ENCODE data around the gene CDCA5. TPM values are rescaled to one million over a fixed set of nuclear protein-coding genes. Genes with fewer than 3 reads are reported as not detected.

CDCA5 gene
- total RNA-seq, 1 experiment from 2014 or later: 94.8 TPM

DNA sequence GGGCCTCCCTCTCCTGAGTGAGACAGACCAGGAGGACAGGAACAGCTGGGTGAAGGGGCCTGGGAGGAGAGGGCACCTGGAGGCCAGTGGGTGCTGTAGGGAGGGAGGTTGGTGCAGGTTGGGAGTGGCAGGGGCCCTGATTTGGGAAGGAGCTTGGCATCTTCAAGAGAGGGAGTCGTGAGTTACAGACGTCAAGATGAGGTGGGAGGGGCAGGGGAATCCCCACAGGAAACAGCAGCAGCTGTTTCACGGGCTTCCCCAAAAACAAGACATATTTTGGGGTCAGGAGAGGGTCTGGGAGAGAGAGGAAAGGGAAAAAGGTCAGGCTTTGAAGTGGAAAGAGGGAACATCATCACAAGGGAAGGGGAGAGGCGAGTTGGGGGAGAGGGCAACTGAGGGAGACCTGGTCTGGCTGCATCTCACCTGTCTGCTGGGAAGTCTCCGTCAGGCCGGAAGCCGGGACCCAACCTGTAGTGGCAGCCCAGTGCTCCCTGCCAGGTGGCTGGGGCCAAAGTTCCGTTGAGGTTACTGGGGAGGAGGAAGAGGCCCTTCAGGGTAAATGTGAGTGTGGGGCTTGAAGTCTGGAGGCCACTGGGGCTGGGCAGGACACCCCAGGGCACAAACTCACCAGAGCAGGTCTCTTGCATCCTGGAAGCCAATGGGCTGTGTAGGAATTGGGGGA, 29.9 kb downstream of the CDCA5 start:
- H3K14ac ChIP-seq (ENCODE audit: insufficient read depth, low read length): no peak overlapping the region
- H3K4ac ChIP-seq (ENCODE audit: low read depth, low read length): no peak overlapping the region
- no peaks in the 10 kb centered on the region for H3K9me3 ChIP-seq (ENCODE audit: control insufficient read depth, low read depth, low read length)
- H3K79me2 ChIP-seq (ENCODE audit: insufficient read depth, low read length): no peaks in the 10 kb centered on the region
- no peaks in the 10 kb centered on the region for H3K4me1 ChIP-seq (ENCODE audit: insufficient read depth, low read length)
- no peaks in the 10 kb centered on the region for H3K79me1 ChIP-seq (ENCODE audit: insufficient read depth, low read depth, low read length, poor library complexity, severe bottlenecking)
- H3K27me3 ChIP-seq (ENCODE audit: insufficient read depth, low read length): no peaks in the 10 kb centered on the region
- H2BK12ac ChIP-seq (ENCODE audit: insufficient read length, low read depth, low read length): no peak overlapping the region
- TF ChIP-seq, protein P1, sequence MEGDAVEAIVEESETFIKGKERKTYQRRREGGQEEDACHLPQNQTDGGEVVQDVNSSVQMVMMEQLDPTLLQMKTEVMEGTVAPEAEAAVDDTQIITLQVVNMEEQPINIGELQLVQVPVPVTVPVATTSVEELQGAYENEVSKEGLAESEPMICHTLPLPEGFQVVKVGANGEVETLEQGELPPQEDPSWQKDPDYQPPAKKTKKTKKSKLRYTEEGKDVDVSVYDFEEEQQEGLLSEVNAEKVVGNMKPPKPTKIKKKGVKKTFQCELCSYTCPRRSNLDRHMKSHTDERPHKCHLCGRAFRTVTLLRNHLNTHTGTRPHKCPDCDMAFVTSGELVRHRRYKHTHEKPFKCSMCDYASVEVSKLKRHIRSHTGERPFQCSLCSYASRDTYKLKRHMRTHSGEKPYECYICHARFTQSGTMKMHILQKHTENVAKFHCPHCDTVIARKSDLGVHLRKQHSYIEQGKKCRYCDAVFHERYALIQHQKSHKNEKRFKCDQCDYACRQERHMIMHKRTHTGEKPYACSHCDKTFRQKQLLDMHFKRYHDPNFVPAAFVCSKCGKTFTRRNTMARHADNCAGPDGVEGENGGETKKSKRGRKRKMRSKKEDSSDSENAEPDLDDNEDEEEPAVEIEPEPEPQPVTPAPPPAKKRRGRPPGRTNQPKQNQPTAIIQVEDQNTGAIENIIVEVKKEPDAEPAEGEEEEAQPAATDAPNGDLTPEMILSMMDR (conservative IDR thresholded peaks at IDR 0.05): no peak
- no peak overlapping the region for H2BK20ac ChIP-seq (ENCODE audit: low read depth, low read length, poor library complexity, severe bottlenecking)
- no peak overlapping the region for H3K9ac ChIP-seq (ENCODE audit: extremely low read depth, insufficient read length, low read length)
- no peaks in the 10 kb centered on the region for H3K23me2 ChIP-seq (ENCODE audit: insufficient read length, low read depth, low read length, poor library complexity, severe bottlenecking)
- H4K5ac ChIP-seq (ENCODE audit: insufficient read length, low read depth, low read length): no peak overlapping the region
- Mint-ChIP-seq H3K27me3 (ENCODE audit: low read depth) (peaks cover 7% of the 10 kb centered on the region), H3K27ac (peak overlapping the region in 1 of 3 experiments; percentile 28; a peak in 2 of 7 replicates), H3K4me1 (no peaks in the 10 kb centered on the region), H3K36me3 (ENCODE audit: insufficient read depth in 1 of 3, low read depth in 3 of 3) (no peaks in the 10 kb centered on the region), H3K9me3 (no peaks in the 10 kb centered on the region; a peak in 1 of 5 replicates), H3K4me3 (no peak overlapping the region; a peak in 1 of 5 replicates)
- DNase-seq: no peak
- no peak overlapping the region for H2AFZ ChIP-seq (ENCODE audit: low read length)
- H4K8ac ChIP-seq (replicated peaks; ENCODE audit: insufficient read length, low read depth, low read length): no peak overlapping the region
- H2BK5ac ChIP-seq (ENCODE audit: insufficient read length, low read length): no peak overlapping the region
- H4K91ac ChIP-seq (ENCODE audit: insufficient read length, low read depth, low read length): no peak overlapping the region
- no peak overlapping the region for H3K4me2 ChIP-seq (ENCODE audit: insufficient read depth, insufficient read length, low read length)
- no peak overlapping the region for H3K18ac ChIP-seq (ENCODE audit: insufficient read length, low read depth, low read length)
- no peak overlapping the region for H3K56ac ChIP-seq (ENCODE audit: insufficient read length, low read depth, low read length)
- H2BK15ac ChIP-seq (ENCODE audit: low read depth, low read length): no peak overlapping the region
- H3T11ph ChIP-seq (ENCODE audit: low read length): no peak overlapping the region
- H2BK120ac ChIP-seq (ENCODE audit: low read depth, low read length, poor library complexity, severe bottlenecking): no peak overlapping the region
- no peak overlapping the region for H3K27ac ChIP-seq (ENCODE audit: insufficient read length, low read depth, low read length)
- WGBS (ENCODE audit: extremely low coverage, insufficient read length, low lambda C conversion rate): no CpG with 5 or more reads among the region's 8 CpGs
- no peak overlapping the region for H2AK5ac ChIP-seq (ENCODE audit: insufficient read length, low read length)
- H4K20me1 ChIP-seq (ENCODE audit: control insufficient read depth, insufficient read depth, insufficient read length): no peaks in the 10 kb centered on the region
- no peak overlapping the region for H3K23ac ChIP-seq (ENCODE audit: insufficient read length, low read depth, low read length)

Data from H9 (cell line).